HFF-Myc (cell line): ENCODE measurements around the gene SCP2.

Source experiments
- DNase-seq: peaks from one replicate; pipeline ENCODE4 v3.0.0-alpha.2; 2011; ENCODE audit warnings: low read depth; ENCODE audit errors: extremely low read depth
- H3K4me3 ChIP-seq: replicated peaks from 2 replicates; pipeline ENCODE4 v1.5.1; 2011; ENCODE audit warnings: low read depth, mild to moderate bottlenecking, control low read depth, low read length
- CTCF ChIP-seq: IDR thresholded peaks from 2 replicates; pipeline ENCODE4 v1.5.1; 2012; ENCODE audit warnings: mild to moderate bottlenecking, low read depth, low read length, control low read depth; ENCODE audit errors: missing control alignments

SCP2 gene

DNA sequence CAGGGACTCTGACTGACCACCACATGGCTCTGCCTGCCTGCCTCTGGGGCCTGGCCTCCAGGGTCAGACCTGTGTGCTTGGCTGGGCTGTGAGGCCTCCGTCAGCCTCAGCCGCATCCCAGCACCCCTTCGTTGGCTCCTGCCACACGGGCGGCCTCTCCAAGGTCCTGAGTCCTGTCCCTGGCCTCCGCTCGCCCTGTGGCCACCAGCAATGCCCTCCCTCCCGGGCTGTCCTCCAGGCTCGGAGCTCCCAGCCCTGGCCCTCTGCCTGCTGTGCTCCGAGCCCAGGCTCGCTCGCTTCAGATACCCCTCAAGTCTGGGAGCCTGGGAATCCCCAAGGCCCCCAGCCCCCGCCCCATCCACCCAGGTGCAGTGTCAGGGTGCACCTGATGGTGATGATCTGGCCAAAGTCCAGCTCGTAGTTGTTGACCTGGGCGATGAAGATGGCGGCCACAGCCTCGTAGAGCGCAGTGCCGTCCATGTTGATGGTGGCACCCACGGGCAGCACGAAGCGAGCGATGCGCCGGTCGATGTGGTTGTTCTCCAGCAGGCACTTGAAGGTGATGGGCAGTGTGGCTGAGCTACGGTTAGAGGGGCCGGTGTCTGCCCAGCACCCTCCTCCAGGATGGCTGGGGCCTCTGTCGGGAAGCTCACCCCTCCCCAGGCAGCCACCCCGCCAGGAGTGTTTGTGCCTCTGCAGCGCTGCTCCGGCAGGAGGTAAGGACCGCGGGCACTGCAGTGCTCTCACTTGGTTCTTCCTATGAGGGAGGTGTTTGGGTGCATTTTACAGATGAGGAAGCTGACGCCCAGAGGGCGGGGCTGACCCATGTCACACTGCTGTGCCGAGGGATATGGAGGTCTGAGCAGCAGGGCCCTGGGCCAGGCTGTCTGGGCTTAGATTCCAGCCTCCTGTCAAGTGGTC is 163.4 kb downstream of the SCP2 start:
- DNase-seq: no peak
- TF ChIP-seq CTCF: no peak
- H3K4me3 ChIP-seq: no peak overlapping the region

DNA sequence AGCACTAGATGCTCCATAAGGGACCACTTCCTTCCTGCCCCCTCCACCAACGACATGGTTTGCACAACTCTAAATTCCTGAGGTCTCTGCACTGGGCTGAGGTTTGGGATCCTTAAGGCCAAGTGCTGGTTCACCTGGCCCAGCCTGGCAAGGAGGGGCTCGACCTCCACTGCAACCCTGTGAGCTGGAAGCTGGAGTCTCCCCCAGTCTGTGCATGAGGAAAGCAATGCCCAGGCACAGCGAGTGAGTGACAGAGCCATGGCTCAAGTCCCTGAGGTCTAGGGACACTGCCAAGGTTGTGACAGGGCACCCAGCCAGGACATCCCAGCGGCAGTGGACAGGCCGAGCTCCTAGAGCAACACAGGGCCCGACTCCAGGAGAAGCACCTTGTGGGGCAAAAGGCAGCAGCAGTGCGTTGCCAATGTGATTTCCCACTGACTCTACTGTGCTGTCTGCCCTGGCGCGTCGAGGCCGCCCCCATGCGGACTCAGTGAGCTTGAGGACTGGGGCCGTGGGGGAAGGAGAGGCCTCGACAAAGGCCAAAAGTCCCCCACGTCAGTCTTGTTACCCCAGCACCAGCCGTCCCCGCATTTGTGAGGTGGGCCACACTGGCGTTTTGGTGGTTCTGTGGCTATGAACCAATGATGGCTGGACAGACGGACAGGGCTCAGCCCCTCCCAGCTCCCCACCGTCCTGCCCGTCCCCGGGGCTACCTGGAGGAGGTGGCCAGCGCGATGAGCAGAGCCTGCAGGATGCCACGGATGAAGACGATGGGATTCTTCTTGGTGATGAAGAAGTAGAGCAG is 165.0 kb downstream of the SCP2 start:
- no peak overlapping the region for H3K4me3 ChIP-seq
- no peak for DNase-seq
- no peak for TF ChIP-seq CTCF

DNA sequence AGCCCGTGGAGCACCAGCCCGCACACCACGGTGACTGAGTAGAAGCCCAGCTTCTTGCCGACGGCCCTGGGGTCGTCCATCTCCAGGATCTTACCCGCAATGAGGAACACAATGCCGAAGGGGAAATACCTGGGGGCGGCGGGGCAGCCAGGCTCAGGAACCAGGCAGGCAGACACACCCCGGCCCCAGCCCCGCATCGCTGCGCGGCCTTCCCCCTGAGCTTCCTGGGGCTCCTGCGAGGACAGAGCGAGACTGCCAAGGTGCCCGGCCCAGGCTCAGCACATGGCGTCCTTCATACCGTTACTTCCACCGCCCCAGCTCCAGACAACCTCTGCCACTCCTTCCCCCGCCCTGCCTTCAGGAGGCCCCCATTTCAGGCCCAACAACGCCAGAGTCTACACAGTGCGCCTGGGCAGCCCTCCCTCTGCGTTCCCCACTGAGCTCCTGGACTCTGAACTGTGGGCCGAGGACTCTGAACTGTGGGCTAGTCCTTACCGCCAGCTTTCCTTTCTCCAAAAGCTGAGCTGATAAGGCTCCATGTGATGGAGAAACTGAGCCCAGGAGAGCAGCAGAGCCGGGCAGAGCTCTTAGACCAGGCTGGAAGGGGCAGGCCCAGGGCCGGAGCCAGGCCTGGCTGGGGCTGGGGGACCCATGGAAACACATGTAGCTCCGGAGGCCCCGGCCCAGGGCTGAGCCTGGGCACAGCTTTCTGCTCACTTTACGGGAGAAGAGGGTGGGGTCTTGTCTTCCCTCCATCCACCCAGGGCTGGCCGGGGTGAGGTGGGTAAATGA is 165.8 kb downstream of the SCP2 start:
- TF ChIP-seq CTCF: no peak
- DNase-seq: no peak
- H3K4me3 ChIP-seq: no peak overlapping the region

- no peak overlapping the region for H3K4me3 ChIP-seq
- TF ChIP-seq CTCF: no peak
- DNase-seq: no peak
Measured at GRCh38 chr1:53093451-53093754, 166.3 kb downstream of the SCP2 start.

DNA sequence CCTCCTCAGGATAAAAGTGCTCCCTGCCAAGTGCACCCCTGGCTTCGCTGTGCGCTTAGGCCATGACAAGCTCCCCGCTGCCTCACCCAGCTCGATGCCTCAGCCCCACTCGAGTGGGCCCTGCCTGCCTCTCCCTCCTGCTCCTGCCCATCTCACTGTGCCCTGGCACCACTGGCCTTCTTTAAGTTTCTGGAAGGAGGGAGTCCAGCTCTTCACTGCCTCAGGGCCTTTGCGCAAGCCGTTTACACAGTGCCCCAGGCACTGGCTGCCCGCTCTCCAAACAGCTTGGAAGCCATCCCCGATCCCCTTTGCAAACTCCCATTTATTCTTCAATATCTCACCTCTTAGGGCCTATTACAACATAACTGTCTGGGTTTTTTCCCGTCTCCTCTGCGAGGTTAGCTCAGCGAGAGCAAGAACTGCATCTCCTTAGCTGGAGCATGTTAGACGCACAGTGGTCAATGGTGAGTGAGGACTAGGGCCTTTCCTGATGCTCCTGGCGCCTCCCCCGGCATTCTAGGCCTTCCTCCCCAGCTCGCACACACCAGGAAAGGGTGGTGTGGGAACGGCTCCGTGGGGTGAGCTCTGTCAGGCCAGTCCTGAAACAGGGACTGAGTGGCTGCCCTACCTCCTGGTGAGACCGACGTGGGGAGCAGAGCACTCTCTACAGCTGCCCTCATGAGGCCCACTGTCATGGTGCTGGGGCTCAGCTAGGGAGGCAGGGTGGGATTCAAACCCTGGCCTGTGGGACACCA is 166.9 kb downstream of the SCP2 start:
- no peak for TF ChIP-seq CTCF
- no peak for DNase-seq
- no peak overlapping the region for H3K4me3 ChIP-seq

DNA sequence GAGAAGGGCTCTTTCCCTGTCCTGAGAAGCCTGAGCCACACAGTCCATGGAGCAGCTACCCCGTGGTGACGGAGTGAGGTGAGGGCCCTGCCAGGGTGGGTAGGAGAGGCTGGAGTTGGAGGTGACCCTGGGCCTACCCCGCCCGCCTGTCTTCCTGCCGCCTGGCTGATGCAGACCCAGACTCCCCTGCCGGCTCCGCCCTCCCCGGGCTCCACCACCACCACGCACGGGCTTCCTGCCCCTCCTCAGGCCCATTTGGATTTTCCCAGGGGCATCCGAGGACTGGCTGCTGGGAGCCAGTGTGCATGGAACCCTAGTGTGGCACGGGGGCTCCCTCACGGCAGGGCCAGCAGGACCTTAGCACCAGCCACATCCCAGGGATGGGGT is 167.4 kb downstream of the SCP2 start:
- no peak for DNase-seq
- no peak for TF ChIP-seq CTCF
- H3K4me3 ChIP-seq: no peak overlapping the region
